GM21786 (cell line): Measurements from ENCODE around the gene LAIR1.
"Not testable (repeated sequence)": the region's sequence is repeated elsewhere in the genome, so short reads cannot be mapped to it uniquely, and the experiment has no call there.

Experiments used
- ATAC-seq: cut with Tn5 transposase; IDR thresholded peaks from one replicate; pipeline ENCODE4 v1.9.1; 2021; ENCODE audit not compliant: unreplicated experiment

LAIR1 gene

DNA sequence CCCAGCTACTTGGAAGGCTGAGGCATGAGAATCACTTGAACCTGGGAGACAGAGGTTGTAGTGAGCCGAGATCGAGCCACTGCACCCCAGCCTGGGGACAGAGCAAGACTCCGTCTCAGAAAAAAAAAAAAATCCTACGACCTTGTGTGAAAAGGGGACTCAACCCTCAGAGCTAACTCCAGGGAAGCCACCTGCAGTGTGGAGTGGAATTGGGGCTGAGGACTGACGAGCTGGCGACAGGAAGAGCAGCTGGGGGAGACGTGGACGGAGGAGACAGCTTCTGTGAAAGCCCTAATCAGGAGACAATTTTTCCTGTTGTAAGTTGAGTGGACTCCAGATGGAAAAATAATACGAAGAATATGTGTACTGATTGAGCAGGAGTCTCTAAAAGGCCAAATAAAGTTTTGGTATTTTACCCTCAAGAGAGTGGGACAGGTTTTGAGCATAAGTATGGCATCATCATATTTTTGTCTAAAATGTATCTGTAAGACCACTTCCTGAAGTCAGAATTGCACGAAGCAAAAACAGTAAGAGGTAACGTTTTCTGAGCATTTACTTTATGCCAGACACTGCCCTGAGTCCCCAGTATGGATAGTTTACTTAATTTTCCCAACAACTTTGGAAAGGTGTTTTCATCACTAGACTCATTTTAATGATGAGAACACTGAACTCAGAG lies 12.0 kb upstream of the LAIR1 start:
- no peak for ATAC-seq

DNA sequence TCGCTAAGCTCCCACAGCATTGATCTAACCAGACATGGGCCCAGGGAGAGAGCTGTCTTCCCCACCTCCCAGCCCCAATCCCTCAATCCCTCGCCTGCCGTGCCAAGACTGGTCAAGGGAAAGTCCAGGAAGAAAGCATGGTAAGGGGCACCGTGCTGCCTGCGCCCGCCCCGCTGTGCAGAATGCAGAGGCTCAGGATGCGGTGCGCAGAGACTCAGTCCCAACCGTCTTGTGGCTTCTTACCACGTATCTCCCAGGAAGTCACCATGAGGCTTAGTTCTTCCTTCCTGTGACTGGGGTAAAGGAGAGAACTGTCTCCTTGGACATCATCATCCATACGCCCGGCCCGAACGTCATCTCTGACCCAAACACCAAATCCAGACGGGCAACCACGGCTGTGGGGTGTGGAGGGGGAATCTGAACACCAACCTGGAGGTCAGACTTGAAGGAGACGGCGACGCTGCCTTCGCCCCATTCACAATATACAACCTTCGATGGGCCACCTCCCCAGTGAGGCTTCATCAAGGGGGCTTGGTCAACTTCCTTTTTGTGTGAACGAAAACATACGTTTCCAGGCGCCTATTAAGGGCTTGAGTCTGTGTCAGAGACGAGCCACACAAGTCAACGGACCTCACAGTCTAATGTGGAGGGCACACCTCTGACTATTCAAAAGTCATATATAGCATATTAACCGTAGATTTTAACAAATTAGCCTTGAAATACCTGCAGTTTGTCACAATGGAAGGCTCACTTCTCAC lies 10.6 kb upstream of the LAIR1 start:
- ATAC-seq: not testable (repeated sequence)

DNA sequence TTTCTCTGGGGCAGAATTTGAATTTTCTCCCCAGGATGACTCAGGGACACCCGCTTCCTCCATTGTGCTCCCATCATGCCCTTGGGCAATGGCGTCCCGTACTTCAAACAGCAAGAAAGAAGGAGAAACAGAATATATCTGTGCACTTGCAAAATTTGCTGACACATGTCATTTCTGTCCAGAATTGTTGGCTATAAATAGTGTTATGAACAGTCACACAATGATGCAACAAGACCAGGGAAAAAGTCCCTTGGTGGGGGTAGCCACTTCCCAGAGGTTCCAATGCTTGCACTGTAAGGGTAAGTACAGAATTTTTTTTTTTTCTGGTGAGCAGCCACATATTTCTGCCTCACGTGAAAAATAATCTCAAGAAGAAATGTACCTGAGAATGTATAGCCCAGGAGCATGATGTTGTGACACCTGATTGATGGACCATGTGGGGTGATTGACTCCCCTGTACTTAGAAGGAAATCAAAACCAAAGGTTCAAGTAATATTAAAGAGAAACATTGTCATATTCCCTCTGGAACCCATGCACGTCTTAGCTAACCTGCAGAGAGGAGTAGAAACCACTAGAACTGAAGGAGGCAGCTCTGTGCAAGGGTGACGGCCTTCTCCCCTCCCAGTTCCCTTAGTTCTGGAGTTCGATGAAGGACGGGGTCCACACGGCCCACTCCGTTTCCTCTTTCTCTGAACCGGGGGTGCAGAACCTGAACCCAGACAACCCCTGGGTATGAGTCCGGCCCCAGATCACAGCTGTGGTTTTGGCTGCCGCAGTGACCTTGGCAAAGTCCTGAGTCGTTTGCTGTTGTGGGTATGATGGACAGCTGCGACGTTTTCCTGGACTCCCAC lies 9.3 kb upstream of the LAIR1 start:
- no peak for ATAC-seq

DNA sequence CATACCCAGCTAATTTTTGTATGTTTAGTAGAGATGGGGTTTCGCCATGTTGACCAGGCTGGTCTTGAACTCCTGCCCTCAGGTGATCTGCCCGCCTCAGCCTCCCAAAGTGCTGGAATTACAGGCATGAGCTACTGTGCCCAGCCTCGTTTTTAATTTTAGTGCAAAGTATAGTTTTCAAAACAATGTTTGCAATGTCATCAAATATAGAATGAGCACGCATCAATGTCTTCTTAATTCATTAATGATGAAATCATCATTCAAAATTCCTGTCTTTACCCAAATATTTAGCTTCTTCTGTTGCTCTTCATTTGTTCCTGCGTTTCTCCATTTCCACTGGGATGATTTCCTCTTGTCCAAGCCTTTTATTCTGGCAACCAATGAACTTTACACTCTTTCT lies 6.7 kb upstream of the LAIR1 start:
- not testable (repeated sequence) for ATAC-seq

DNA sequence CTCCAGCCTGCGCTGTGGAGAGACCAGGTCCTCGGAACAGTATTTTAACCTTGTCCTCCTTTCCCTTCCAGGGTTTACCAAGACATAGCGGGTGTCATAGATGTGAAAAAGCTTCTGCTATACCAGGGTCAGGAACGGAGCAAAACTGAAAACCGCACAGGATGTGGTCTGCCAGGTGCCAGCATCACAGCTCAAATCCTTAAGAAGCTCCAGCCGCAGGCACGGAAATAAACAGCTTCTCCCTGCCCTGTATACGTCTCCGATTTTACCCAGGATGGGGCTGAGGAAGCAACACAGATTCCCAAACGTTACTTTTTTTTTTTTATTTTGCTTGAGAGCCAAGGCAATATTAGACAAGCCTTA lies 5.7 kb upstream of the LAIR1 start:
- not testable (repeated sequence) for ATAC-seq

DNA sequence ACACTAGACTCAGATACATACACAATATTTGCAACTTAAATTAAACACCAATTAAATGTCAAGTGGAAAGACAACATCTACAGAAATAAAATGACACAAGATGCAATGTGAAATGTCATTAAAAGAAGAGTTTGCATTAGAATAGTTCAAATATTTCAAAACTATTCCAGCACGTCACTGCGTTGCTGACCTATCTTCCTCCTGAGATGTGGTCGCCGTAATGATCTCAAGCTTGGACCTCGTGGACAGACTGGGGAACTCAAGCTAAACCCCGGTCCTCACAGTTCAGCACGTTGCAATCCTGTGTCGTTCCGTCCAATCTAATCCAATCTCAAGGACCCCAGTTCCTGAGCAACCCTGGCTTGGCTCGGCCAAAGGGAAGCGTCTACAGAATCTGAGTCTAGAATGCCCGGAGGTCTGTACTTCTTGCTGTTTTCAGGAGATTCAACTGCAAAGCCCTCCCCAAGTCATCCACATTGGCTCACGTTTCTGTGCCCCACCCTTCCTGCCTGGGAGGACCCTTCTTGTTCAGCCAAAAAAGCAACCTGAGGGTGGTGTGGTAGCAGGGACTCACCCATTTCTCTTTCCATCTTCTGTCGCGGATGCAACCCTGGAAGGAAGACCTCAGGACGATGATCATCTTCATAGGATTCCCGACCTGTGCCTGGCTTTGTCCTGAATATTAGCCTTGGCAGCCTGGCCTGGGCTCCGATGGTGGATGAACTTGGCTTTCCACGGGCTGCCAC lies 5.1 kb upstream of the LAIR1 start:
- ATAC-seq: not testable (repeated sequence)

DNA sequence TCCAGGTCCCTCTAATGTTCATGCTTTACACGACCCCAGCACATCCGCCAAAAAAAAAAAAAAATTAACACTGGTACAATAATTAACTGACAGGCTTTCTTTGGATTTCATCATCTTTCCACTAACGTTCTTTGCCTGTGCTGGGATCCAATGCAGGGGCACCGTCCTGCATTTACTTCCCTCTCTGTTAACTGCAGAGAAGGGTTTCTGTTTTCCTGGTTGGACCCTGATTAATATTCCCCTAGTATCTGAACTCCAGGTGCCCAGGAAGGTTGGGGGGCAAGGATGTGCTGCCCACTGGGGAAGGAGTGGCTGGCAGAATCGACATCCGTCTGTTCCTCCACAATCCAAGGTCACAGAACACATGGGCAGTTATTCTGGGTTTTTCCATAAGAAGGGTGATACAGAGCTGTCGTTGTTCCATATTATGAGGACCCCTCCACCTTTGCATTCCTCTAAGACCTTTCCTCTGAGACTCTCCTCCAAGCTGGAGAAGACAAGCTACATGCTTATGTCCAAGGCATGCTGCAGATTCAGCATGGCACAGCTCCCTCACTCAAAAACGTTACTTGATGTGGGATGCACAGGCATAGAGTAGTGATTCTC lies 4.5 kb upstream of the LAIR1 start:
- ATAC-seq: no peak

DNA sequence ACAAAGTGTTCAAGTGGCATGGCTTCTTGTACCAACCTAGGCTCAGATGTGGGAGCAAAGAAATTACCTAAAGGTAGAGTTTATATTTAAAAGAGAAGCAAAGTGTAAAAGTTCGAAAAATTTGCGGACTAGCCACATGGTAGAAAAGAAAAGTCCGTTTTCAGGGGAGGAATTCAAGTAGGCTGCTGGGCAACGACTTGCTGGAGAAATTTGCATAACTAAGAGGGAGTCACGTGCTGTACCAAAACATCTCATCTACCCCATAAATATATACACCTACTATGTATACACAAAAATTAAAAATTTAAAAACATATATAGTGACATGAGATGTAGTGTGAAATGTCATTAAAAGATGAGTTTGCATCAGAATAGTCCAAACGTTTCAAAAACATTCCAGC lies 2.1 kb upstream of the LAIR1 start:
- no peak for ATAC-seq

DNA sequence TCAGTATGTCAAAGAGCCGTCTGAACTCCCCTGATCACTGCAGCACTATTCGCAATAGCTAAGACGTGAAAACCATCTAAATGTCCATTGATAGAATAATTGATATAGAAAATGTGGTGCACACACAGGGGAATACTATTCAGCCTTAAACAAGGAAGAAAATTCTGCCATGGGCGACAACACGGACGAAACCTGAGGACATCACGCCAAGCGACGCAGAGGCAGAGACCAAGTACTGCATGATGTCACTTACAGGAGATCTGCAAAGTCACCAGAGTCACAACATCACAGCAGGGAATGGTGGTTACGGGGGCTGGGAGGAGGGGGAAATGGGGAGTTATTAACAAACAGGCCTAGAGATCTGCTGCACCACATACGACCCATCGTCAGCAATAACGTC lies 1.1 kb upstream of the LAIR1 start:
- not testable (repeated sequence) for ATAC-seq

DNA sequence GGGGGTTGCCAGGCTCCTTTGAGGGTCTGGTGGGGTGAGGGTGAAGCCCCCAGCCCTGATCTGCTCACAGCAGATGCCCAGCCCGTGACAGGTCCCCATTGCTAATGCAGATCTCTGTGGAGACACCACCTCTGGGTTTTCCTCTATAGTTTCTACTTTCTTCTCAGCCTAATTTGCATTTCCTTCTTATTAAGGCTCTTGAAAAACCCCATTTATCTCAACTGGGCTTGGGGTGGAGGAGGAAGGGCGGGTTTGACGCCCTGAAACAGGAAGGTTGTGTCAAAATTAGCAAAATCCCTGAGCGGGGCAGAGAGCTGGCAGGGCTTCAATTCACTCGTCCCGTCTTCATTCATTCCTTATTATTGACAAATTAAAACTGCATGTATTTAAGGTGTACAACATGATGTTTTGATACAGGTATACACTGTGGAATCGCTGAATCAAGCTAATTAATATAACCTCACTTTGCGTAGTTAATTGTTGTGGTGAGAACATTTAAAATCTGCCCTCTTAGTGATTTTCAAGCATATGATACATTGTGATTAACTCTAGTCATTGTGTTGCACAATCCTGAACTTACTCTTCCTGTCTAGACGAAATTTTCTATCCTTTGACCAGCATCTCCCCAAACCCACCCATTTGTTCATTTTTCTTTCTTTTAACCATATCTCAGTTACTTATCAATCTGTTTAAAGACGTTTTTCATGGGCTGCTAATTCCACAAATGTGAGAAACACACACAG lies 2.9 kb downstream of the LAIR1 start:
- ATAC-seq: not testable (repeated sequence)

DNA sequence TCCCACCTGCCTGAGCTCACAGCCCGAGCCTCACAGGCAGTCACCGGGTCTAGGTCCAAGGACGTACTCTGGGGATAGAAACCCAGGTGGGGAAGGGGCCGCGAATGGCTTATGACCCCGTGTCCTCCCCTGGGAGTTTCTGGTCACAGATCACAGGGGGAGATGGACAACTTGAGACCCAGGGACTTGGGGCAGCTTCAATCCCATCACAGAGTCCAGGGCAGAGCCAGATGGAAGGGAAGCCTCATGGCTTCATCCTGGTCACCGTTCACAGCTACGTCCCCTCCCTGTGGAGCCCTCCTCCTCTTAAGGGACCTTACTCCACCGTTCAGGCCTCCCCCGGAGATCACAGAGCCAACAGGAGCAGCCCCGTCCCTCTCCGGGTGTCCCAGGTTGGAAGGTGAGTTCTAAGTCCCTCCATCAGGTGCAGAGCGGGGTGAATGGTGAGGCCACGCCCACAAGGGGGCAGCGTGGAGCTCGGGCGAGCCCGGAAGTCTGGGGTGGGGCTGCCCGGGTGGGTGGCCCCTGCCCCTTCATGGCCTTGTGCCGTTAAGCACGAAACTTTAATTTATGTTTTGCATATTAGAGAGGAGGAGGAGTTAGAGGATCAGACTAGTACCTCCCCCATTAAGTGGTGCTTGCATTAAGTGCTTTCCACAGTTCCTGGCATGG lies 5.4 kb downstream of the LAIR1 start:
- not testable (repeated sequence) for ATAC-seq

DNA sequence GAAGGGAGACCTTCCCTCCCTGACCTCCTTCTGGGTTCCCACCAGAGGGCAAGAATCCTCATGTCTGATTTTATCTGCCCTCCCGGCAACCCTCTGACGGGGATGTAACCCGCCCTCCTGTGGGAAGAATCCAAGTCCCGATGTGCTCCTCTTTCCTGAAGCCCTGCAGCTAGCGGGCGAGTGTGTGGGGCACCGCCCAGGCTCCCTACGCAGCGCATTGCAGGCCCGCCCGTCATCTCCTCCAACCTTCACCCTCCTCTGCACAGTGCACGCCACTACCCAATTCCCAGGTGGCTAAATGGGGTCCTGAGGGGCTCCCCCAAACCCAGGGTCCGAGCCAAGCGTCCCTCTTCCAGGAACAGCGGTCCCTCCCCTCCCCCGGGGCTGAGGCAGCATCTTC lies 7.3 kb downstream of the LAIR1 start:
- no peak for ATAC-seq

DNA sequence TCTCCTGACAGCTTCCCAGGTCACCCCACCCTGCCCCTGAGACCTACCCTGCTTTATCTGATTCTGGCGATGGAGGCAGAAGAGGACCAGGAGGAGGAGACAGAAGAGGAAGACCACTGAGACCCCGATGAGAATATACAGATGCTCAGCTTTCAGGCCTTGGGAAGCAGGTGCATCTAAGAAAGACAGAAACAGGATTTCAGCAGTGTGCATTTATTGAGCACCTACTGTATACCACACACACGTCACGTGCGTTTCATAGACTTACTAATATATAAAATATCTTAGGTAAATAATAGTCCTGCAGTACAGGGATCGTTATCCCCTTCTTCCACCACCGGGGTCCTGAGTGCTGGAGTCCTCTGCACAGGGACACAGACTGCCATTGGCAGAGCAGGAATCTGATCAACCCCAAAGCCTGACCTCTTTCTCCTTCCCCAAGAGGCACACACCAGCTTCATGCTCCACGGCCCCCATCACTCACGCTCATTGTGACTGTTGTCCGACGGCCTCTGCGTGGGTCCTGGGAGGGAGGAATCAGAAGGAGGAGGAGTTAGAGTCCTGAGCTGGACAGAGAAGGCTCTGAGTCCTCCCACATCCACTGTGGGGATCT lies 8.2 kb downstream of the LAIR1 start:
- no peak for ATAC-seq

DNA sequence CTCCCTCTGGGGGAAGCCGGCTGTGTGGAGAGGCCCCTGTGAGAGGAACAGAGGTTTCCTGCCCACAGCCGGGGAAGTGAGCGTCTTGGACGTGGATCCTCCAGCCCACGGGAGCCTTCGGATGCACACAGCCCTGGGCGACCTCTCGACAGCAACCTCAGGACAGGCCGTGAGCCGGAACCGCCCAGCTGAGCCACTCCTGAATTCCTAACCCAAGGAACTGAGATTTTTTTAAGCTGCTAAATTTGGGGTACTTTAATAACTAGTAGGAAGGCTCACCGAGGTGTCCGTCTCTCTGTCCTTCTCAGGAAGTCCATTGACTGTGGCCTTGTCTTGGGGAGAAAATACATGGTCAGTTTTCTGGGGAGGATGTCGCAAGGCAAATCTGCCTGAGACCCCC lies 9.1 kb downstream of the LAIR1 start:
- ATAC-seq: no peak

DNA sequence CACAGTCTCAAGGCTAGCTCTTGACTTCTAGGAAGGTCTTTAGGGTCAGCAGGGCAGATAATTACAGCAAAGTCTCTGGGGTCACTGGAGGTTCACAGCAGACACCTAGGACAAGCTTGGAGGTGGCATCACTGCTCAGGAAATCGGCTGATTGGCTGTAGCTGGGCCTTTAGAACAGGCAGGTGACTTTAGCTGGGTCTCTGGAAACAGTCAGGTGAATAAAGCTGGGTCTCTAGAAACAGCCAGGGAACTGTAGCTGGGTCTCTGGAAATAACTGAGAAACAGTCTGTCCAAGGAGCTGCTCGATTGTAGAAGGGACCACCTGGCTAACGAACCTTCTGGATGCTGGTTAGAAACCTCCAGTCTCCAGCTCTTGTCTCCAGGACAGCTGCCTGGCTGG lies 10.0 kb downstream of the LAIR1 start:
- no peak for ATAC-seq

DNA sequence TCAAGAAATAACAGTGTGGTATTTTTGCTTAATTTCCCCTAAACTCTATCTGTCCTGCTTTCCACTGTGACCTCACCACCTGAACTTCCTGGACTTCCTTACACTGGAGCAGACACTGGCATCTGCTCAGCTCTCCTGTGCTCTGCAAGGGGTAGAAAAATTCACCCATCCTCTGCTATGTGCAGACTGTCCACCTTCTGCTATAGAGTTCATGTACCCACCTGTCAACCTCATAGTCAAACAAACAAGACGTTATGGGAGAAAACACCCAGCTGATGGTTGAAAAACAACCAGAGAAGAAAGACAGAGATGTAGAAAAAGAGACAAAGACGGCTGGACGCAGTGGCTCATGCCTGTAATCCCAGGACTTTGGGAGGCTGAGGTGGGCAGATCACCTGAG lies 12.2 kb downstream of the LAIR1 start:
- no peak for ATAC-seq

DNA sequence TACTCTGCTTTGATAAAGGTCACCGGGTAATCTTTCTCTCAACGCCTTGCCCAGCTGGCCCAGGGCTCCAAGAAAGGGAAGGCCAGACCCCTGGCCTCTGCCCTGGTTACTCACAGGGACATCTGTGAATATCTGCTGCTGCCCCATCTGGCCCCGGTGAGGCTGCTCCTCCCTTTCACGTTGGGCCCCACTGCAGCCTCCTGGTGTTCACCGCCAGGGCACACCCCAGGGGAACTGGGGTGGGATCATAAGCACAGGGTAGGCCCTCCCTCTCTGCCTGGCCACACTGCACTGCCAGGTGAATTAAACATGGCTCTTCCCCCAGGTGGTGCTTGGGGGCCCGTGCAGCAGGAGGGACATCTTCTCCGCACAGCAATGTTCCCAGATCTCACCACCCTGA lies 12.7 kb downstream of the LAIR1 start:
- ATAC-seq: no peak

DNA sequence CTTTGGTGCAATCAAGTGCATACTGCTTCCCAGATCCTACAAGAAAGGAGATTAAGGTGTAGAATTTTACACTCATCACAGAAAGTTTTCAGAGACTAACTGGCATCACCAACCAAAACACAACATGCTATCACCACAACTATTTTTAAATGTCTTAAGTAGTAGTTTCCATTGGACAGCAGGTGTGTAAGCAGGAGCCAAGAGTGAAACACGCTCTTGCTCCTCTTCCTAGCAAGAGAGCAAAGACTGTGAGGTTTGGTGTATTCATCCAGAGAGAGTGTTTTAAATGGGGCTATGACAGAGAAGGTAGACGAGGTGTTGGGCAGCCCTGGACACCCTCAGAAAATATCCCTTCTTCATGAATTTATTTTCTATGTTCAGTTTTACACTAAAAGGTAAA lies 13.3 kb downstream of the LAIR1 start:
- ATAC-seq: no peak

DNA sequence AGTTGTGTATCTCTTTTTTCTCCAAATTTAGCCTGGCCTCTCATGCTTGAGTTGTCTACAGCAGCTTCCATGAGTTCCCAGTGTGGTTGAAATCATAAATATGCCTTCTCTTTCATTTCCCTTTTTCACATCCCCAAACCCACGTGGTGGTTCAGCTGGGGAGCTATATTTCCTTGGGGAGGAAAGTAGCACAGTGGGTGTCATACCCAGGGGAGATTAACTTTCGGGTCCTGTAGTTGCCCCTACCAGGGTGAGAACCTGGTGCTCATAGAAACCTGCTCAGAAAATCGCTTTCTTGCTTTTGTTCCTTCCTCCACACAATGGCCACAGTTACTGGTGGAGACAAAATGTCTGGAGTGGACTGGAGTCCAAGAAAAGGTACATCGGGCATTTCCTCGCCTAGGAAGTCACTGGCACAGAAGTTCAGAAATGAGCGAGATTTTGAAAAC lies 18.8 kb downstream of the LAIR1 start:
- ATAC-seq: no peak
